Measurements from ENCODE around the gene UFSP2. TPM values are rescaled to one million over a fixed set of nuclear protein-coding genes. Genes with fewer than 3 reads are reported as not detected.

UFSP2 gene
- total RNA-seq, 4 donors from 2014 or later, result 36.7 to 49.0 (median 40.6) TPM

GRCh38 chr4:185421366-185422124 lies 4.2 kb downstream of the UFSP2 start:
- H3K4me3 ChIP-seq, result no peak overlapping the region
- H3K9me3 ChIP-seq, result no peaks in the 10 kb centered on the region
- peak overlapping the region in 1 of 4 donors; percentile 25 for H3K27ac ChIP-seq (replicated peaks in 1 of 4)
- WGBS, result 40% methylated on average over 2 of the region's 2 CpGs
- peaks cover 7 to 35% (median 26%) of the 10 kb centered on the region in 4 donors for H3K36me3 ChIP-seq
- intact Hi-C loops (cut with DNase I), result no loop called here
- TF ChIP-seq CTCF (IDR thresholded peaks at IDR 0.05) (no peak), EP300 (IDR thresholded peaks at IDR 0.05) (no peak), POLR2A (IDR thresholded peaks at IDR 0.05; ENCODE audit: low read depth) (no peak), POLR2AphosphoS5 (IDR thresholded peaks at IDR 0.05) (no peak)
- H3K4me1 ChIP-seq, result peaks cover 34 to 52% (median 48%) of the 10 kb centered on the region in 4 donors
- no peaks in the 10 kb centered on the region for H3K27me3 ChIP-seq
- DNase-seq (ENCODE audit: extremely low spot score), result no peak

- no peak for TF ChIP-seq CTCF (IDR thresholded peaks at IDR 0.05)
- H3K9me3 ChIP-seq, result no peaks in the 10 kb centered on the region
- peaks cover 13 to 71% (median 56%) of the 10 kb centered on the region in 4 donors for H3K36me3 ChIP-seq
- H3K4me1 ChIP-seq, result peaks cover 6 to 16% (median 13%) of the 10 kb centered on the region in 4 donors
- H3K27me3 ChIP-seq, result no peaks in the 10 kb centered on the region
- intact Hi-C loops (cut with DNase I), result no loop called here
- H3K4me3 ChIP-seq, result no peak overlapping the region
- no peak for DNase-seq (ENCODE audit: extremely low spot score)
- no peak overlapping the region for H3K27ac ChIP-seq (replicated peaks in 1 of 4)
These were observed 8.8 kb downstream of the UFSP2 start for GRCh38 chr4:185416955-185417354.

- Histone ChIP-seq H3K27ac (replicated peaks in 1 of 4) (no peak overlapping the region), H3K36me3 (peaks cover 11 to 87% (median 57%) of the 10 kb centered on the region in 4 donors), H3K4me1 (no peaks in the 10 kb centered on the region), H3K4me3 (no peak overlapping the region), H3K27me3 (no peaks in the 10 kb centered on the region), H3K9me3 (no peaks in the 10 kb centered on the region)
- TF ChIP-seq EP300 (IDR thresholded peaks at IDR 0.05), result no peak
- TF ChIP-seq CTCF (IDR thresholded peaks at IDR 0.05), result no peak
- no peak for TF ChIP-seq POLR2A (IDR thresholded peaks at IDR 0.05; ENCODE audit: low read depth)
- no peak for TF ChIP-seq POLR2AphosphoS5 (IDR thresholded peaks at IDR 0.05)
- DNase-seq (ENCODE audit: extremely low spot score), result no peak
- intact Hi-C loops (cut with DNase I), result no loop called here
- 81% methylated on average over 5 of the region's 5 CpGs for WGBS
These were observed 13.4 kb downstream of the UFSP2 start for GRCh38 chr4:185412412-185412811.

- intact Hi-C loops (cut with DNase I), result no loop called here
- peaks cover 11 to 82% (median 53%) of the 10 kb centered on the region in 4 donors for H3K36me3 ChIP-seq
These were observed 13.9 kb downstream of the UFSP2 start for GRCh38 chr4:185411849-185412248.

More at GRCh38 chr4:185411849-185412248, 13.9 kb downstream of the UFSP2 start:
- Histone ChIP-seq H3K4me1 (no peaks in the 10 kb centered on the region), H3K27me3 (no peaks in the 10 kb centered on the region), H3K4me3 (no peak overlapping the region), H3K27ac (replicated peaks in 1 of 4) (no peak overlapping the region), H3K9me3 (no peaks in the 10 kb centered on the region)
- TF ChIP-seq POLR2AphosphoS5 (IDR thresholded peaks at IDR 0.05), result no peak
- no peak for TF ChIP-seq POLR2A (IDR thresholded peaks at IDR 0.05; ENCODE audit: low read depth)
- TF ChIP-seq CTCF (IDR thresholded peaks at IDR 0.05), result no peak
- TF ChIP-seq EP300 (IDR thresholded peaks at IDR 0.05), result no peak
- DNase-seq (ENCODE audit: extremely low spot score), result no peak
- 73% methylated on average over 5 of the region's 5 CpGs for WGBS
